IMR-90 (cell line): ENCODE measurements around the gene GLTPD2. TPM values are rescaled to one million over a fixed set of nuclear protein-coding genes. Genes with fewer than 3 reads are reported as not detected.

Experiments
- ATAC-seq: fragments of 200-7000 bp; cut with Tn5 transposase; 2 replicates; pipeline ENCODE4 v1.9.1; 2020; ENCODE audit warnings: low read depth, mild to moderate bottlenecking, moderate library complexity
- BruUV-seq: library from RNA; stranded (reverse); fragments of 400-500 nt; replicated peaks from 2 replicates; lab custom pipeline; 2021; lab: Mats Ljungman, UMichigan
- CTCF ChIA-PET: fragments of 300-600 bp; formaldehyde crosslinking; extraction: SDS; loops from one replicate; lab custom pipeline; 2021; ENCODE audit warnings: antibody characterized with exemption; lab: Yijun Ruan, JAX
- POLR2A ChIA-PET: fragments of 300-600 bp; sonication (Branson Sonifier 250); formaldehyde crosslinking; loops from one replicate; lab custom pipeline; 2022; ENCODE audit warnings: antibody characterized with exemption; ENCODE audit not compliant: unreplicated experiment; lab: Charles Lee
- DNase-seq: peaks from one replicate; pipeline ENCODE4 v3.0.0; 2013
- H2AFZ ChIP-seq: replicated peaks from 2 replicates; pipeline ENCODE3; 2013; ENCODE audit warnings: low read length, mild to moderate bottlenecking; ENCODE audit not compliant: poor library complexity
- H2AK5ac ChIP-seq: 2 replicates; pipeline ENCODE4 v1.6.1; 2013; ENCODE audit warnings: low read depth, low read length, inconsistent platforms
- H2AK9ac ChIP-seq: replicated peaks from 2 replicates; pipeline ENCODE3; 2013; ENCODE audit warnings: mild to moderate bottlenecking, low read depth, low read length, moderate library complexity; ENCODE audit not compliant: poor library complexity
- H2BK120ac ChIP-seq: 2 replicates; pipeline ENCODE4 v1.6.1; 2013; ENCODE audit warnings: low read depth, low read length, inconsistent platforms
- H2BK15ac ChIP-seq: 3 replicates; pipeline ENCODE4 v1.6.1; 2013; ENCODE audit warnings: low read depth, low read length, inconsistent platforms
- H2BK20ac ChIP-seq: 2 replicates; pipeline ENCODE4 v1.6.1; 2013; ENCODE audit warnings: low read depth, mild to moderate bottlenecking, inconsistent platforms, low read length, moderate library complexity
- H2BK5ac ChIP-seq: 2 replicates; pipeline ENCODE4 v1.6.1; 2013; ENCODE audit warnings: mild to moderate bottlenecking, low read depth, low read length, inconsistent platforms; ENCODE audit not compliant: poor library complexity, severe bottlenecking
- H3K14ac ChIP-seq: replicated peaks from 2 replicates; pipeline ENCODE4 v1.6.1; 2013; ENCODE audit warnings: low read depth, low read length, inconsistent platforms
- H3K18ac ChIP-seq: 2 replicates; pipeline ENCODE4 v1.6.1; 2013; ENCODE audit warnings: low read depth, low read length, control low read depth
- H3K23ac ChIP-seq: 2 replicates; pipeline ENCODE4 v1.6.1; 2013; ENCODE audit warnings: low read depth, low read length, inconsistent platforms
- H3K27ac ChIP-seq: 2 replicates; pipeline ENCODE4 v1.5.1; 2013; ENCODE audit warnings: mild to moderate bottlenecking, control low read depth, low read length; ENCODE audit not compliant: insufficient read depth
- H3K27me3 ChIP-seq: 2 replicates; pipeline ENCODE4 v1.6.1; 2013; ENCODE audit warnings: low read length; ENCODE audit not compliant: control insufficient read depth, insufficient read depth
- H3K36me3 ChIP-seq: 2 replicates; pipeline ENCODE4 v1.6.1; 2013; ENCODE audit warnings: low read length, mixed read lengths; ENCODE audit not compliant: control insufficient read depth, insufficient read depth
- H3K4ac ChIP-seq: 2 replicates; pipeline ENCODE4 v1.6.1; 2013; ENCODE audit warnings: low read depth, low read length, inconsistent platforms
- H3K4me1 ChIP-seq: 2 replicates; pipeline ENCODE4 v1.6.1; 2013; ENCODE audit warnings: low read length, mixed read lengths; ENCODE audit not compliant: control insufficient read depth, insufficient read depth
- H3K4me2 ChIP-seq: 2 replicates; pipeline ENCODE4 v1.6.1; 2013; ENCODE audit warnings: low read depth, mild to moderate bottlenecking, control low read depth, low read length, moderate library complexity
- H3K4me3 ChIP-seq: 2 replicates; pipeline ENCODE4 v1.5.1; 2013; ENCODE audit warnings: low read depth, mild to moderate bottlenecking, control low read depth, low read length, moderate library complexity; ENCODE audit not compliant: insufficient read depth
- H3K56ac ChIP-seq: 2 replicates; pipeline ENCODE4 v1.6.1; 2013; ENCODE audit warnings: low read length, inconsistent platforms; ENCODE audit not compliant: insufficient read depth; ENCODE audit errors: extremely low read depth
- H3K79me1 ChIP-seq, 2 experiments: 2 replicates each; pipeline ENCODE4 v1.6.1; 2013; ENCODE audit warnings: low read length in 2 of 2, inconsistent platforms in 1 of 2, low read depth in 1 of 2
- H3K9ac ChIP-seq: 2 replicates; pipeline ENCODE4 v1.6.1; 2013; ENCODE audit warnings: low read depth, low read length, control low read depth
- H3K9me1 ChIP-seq: 2 replicates; pipeline ENCODE4 v1.6.1; 2013; ENCODE audit warnings: low read length, inconsistent platforms; ENCODE audit not compliant: insufficient read depth
- H3K9me3 ChIP-seq: 2 replicates; pipeline ENCODE4 v1.6.1; 2013; ENCODE audit warnings: low read length; ENCODE audit not compliant: control insufficient read depth, insufficient read depth
- H4K20me1 ChIP-seq: 2 replicates; pipeline ENCODE4 v1.6.1; 2013; ENCODE audit warnings: low read length, inconsistent platforms; ENCODE audit not compliant: insufficient read depth
- H4K5ac ChIP-seq: 2 replicates; pipeline ENCODE4 v1.6.1; 2013; ENCODE audit warnings: mild to moderate bottlenecking, low read depth, low read length, control low read depth
- H4K8ac ChIP-seq, 2 experiments: 2 replicates each; pipeline ENCODE4 v1.6.1; 2013; ENCODE audit warnings: low read depth in 2 of 2, low read length in 2 of 2, control low read depth in 1 of 2, inconsistent platforms in 1 of 2
- H4K91ac ChIP-seq: 2 replicates; pipeline ENCODE4 v1.6.1; 2013; ENCODE audit warnings: low read depth, low read length, inconsistent platforms; ENCODE audit not compliant: insufficient read depth
- BHLHE40 ChIP-seq: fragments of 150-350 bp; IDR thresholded peaks from 2 replicates; pipeline ENCODE4 v1.6.1; 2016; ENCODE audit warnings: mild to moderate bottlenecking, low read depth, low read length
- CEBPB ChIP-seq: IDR thresholded peaks from 2 replicates; pipeline ENCODE4 v1.6.1; 2012; ENCODE audit warnings: low read depth, low read length, improper control_type of control experiment
- FOS ChIP-seq: fragments of 150-350 bp; IDR thresholded peaks from 2 replicates; pipeline ENCODE4 v1.6.1; 2016; ENCODE audit warnings: low read depth, low read length
- MXI1 ChIP-seq: IDR thresholded peaks from 2 replicates; pipeline ENCODE4 v1.6.1; 2012; ENCODE audit warnings: low read depth, mild to moderate bottlenecking, low read length, moderate library complexity, borderline replicate concordance
- POLR2A ChIP-seq: IDR thresholded peaks from 2 replicates; pipeline ENCODE4 v1.6.1; 2012; ENCODE audit warnings: mild to moderate bottlenecking, low read depth, low read length
- RCOR1 ChIP-seq: IDR thresholded peaks from 2 replicates; pipeline ENCODE4 v1.6.1; 2012; ENCODE audit warnings: mild to moderate bottlenecking, low read length, improper control_type of control experiment; ENCODE audit not compliant: insufficient replicate concordance
- USF2 ChIP-seq: fragments of 150-350 bp; IDR thresholded peaks from 2 replicates; pipeline ENCODE4 v1.6.1; 2017; ENCODE audit warnings: mild to moderate bottlenecking, antibody characterized with exemption, low read length, low read depth
- WGBS, 2 experiments: methylation state at CpG; one replicate each; pipeline versions ENCODE4 v1.1.5 to v1.1.7; 2013; ENCODE audit warnings: missing lambda C conversion rate in 2 of 2; ENCODE audit not compliant: insufficient read length in 1 of 2; ENCODE audit errors: extremely low coverage in 2 of 2; 5-methylcytosine and 5-hydroxymethylcytosine counted together
- dilution Hi-C: fragments of 300-500 bp; cut with HindIII; formaldehyde crosslinking; loops from one replicate; pipeline ENCODE4 v1.14.3; 2018; ENCODE audit warnings: low sequenced_read_pairs; ENCODE audit not compliant: unreplicated experiment
- in situ Hi-C: fragments of 300-500 bp; cut with MboI; formaldehyde crosslinking; loops from 3 replicates; pipeline ENCODE4 v1.14.3; 2019; ENCODE audit warnings: low sequenced_read_pairs, inconsistent platforms, mixed read lengths
- intact Hi-C: fragments of 100-400 bp; cut with micrococcal nuclease; formaldehyde crosslinking; loops from 2 replicates; pipeline ENCODE4 v1.10.0; 2022
- polyA plus RNA-seq, 3 experiments: library from polyadenylated mRNA; depleted of rRNA; stranded (reverse); fragments of >200 nt; gene quantifications; 2 replicates each; pipeline ENCODE4 v1.2.3, GENCODE V29; 2012; ENCODE audit warnings: low replicate concordance in 1 of 3
- total RNA-seq: library from RNA; depleted of rRNA; stranded (reverse); fragments of >200 nt; gene quantifications from 2 replicates; pipeline ENCODE4 v1.2.3, GENCODE V29; 2012

Gene GLTPD2
- total and polyA plus RNA-seq, 2 of the 4 experiments (the other 2 are of a cell fraction), result not detected

DNA sequence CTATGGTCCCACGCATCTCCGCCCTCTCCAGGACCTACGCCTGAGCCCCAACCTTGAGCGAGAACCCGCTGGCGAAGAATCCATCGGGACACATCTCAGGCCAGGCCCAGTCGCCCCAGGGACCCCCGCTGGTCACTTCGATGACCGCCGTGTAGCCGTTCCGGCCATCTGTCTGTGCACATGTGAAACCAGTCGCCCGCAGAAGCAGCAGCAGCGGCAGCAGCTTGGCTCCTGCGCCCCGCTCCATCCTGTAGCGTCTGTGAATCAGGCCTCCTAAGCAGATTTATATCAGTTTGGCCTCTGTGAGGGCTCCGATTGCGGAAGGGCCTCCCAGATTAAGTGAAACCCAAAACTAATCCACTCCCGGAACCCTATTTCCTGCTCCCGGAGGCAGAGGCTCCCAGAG lies 2.7 kb upstream of the GLTPD2 start, which contains the start of gene VMO1:
VMO1 (minus strand) TSS at position 259 of the 406 bp plus-strand sequence; CDS start at position 247, 12 bp downstream.
- H3K9me3 ChIP-seq, result no peaks in the 10 kb centered on the region
- peak within 1 kb of the TSS; percentile 64 for H2AFZ ChIP-seq
- peak within 1 kb of the TSS; percentile 70 for H2AK9ac ChIP-seq
- no peak within 1 kb of the TSS for H2BK15ac ChIP-seq
- POLR2A ChIA-PET, result no interaction called here
- H3K18ac ChIP-seq, result no peak within 1 kb of the TSS
- no peak within 1 kb of the TSS for H3K27ac ChIP-seq
- H4K8ac ChIP-seq, result no peak within 1 kb of the TSS
- no peaks in the 10 kb centered on the region for H3K36me3 ChIP-seq
- DNase-seq, result no peak
- no peak within 1 kb of the TSS for H2BK120ac ChIP-seq
- BruUV-seq, result no TSS peak
- no peak for ATAC-seq
- no peak within 1 kb of the TSS for H3K4me3 ChIP-seq
- peak within 1 kb of the TSS; percentile 61 for H3K4me2 ChIP-seq
- no peak within 1 kb of the TSS for H3K4ac ChIP-seq
- in situ Hi-C loops (loop anchor here (5.0 kb wide), 1 partner anchor 96 kb away; no protein-coding TSS in a partner anchor), intact Hi-C loops (no loop called here), dilution Hi-C loops (no loop called here)
- CTCF ChIA-PET, result no interaction called here
- H4K91ac ChIP-seq, result no peak within 1 kb of the TSS
- no peaks in the 10 kb centered on the region for H4K20me1 ChIP-seq
- WGBS, 2 experiments, result 20% methylated on average over 9 of the region's 24 CpGs; no CpG with 5 or more reads in 1 of the 2 experiments
- H4K5ac ChIP-seq, result no peak within 1 kb of the TSS
- H3K23ac ChIP-seq, result peak within 1 kb of the TSS; percentile 65
- no peak within 1 kb of the TSS for H3K56ac ChIP-seq
- peaks cover 40% of the 10 kb centered on the region for H3K27me3 ChIP-seq
- peaks cover 5% of the 10 kb centered on the region; the same call in 1 of the 2 replicates for H3K4me1 ChIP-seq
- H2AK5ac ChIP-seq, result no peak within 1 kb of the TSS
- H2BK20ac ChIP-seq, result no peak within 1 kb of the TSS
- H3K79me1 ChIP-seq, result peaks cover 0 to 5% of the 10 kb centered on the region in 2 experiments; a peak in 2 of 4 replicates
- no peak within 1 kb of the TSS for H3K14ac ChIP-seq
- TF ChIP-seq FOS (no peak), USF2 (no peak), RCOR1 (no peak), BHLHE40 (no peak), MXI1 (no peak), CEBPB (no peak), POLR2A (no peak)
- no peak within 1 kb of the TSS; the same call in 1 of the 2 replicates for H3K9ac ChIP-seq
- no peak within 1 kb of the TSS for H2BK5ac ChIP-seq
- peaks cover 4% of the 10 kb centered on the region for H3K9me1 ChIP-seq
